Measurements from ENCODE around the gene SLC35E2B. TPM values are rescaled to one million over a fixed set of nuclear protein-coding genes. Genes with fewer than 3 reads are reported as not detected.

Gene SLC35E2B
- total and polyA plus RNA-seq, 2 of the 13 experiments (the other 11 are each of a cell fraction or from before 2014, with no cell fraction given) = 14.1 to 19.7 TPM

DNA sequence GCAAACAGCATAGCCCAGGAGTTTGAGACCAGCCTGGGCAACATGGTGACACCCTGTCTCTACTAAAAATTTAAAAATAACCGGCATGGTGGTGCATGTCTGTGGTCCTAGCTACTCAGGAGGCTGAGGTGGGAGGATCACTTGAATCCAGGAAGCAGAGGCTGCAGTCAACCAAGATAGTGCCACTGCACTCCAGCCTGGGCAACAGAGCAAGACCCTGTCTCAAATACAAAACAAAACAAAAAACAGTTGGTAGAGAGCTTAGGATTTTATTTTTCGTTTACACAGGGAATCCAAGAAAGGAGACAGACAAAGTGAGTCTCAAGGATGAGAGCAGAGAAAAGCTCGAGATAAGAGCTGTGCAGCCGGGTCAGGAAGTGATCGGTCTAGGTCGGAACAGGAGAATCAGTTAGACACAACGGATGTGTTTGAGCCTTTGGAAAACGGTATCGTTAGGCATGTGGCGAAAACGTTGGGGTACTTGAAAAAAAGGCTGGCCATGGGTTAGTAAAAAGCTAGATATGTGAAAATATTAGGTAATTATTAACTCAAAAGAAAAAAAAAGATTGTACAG is 79.0 kb downstream of the SLC35E2B start:
- no peak for TF ChIP-seq KDM5A (IDR thresholded peaks at IDR 0.05; ENCODE audit: borderline replicate concordance, low read length)
- TF ChIP-seq ZNF30 (CRISPR knock-in tag; IDR thresholded peaks at IDR 0.05) = no peak
- no peak for TF ChIP-seq ARNTL (CRISPR knock-in tag; IDR thresholded peaks at IDR 0.05)
- TF ChIP-seq ZBTB14 (CRISPR knock-in tag; IDR thresholded peaks at IDR 0.05) = no peak
- TF ChIP-seq SOX5 (CRISPR knock-in tag; IDR thresholded peaks at IDR 0.05; ENCODE audit: borderline replicate concordance) = no peak
- peak; percentile 70; the same call in 1 of the 2 replicates for TF ChIP-seq ZNF121 (CRISPR knock-in tag; IDR thresholded peaks at IDR 0.05)
- TF ChIP-seq HES4 (CRISPR knock-in tag; IDR thresholded peaks at IDR 0.05; ENCODE audit: borderline replicate concordance) = no peak
- TF ChIP-seq PRPF4 (IDR thresholded peaks at IDR 0.05; ENCODE audit: low read depth, low read length, poor library complexity, severe bottlenecking) = peak; percentile 21
- no peak for TF ChIP-seq ZBTB1 (CRISPR knock-in tag; IDR thresholded peaks at IDR 0.05; ENCODE audit: borderline replicate concordance)
- no peak for TF ChIP-seq ZNF281 (CRISPR knock-in tag; IDR thresholded peaks at IDR 0.05; ENCODE audit: borderline replicate concordance)
- TF ChIP-seq ZBTB38 (CRISPR knock-in tag; IDR thresholded peaks at IDR 0.05) = peak; percentile 88
- FAIRE-seq (no peak), DNase-seq (ENCODE audit: low spot score) (no peak), ATAC-seq (no peak)
- H3K4me3 ChIP-seq (replicated peaks in 1 of 3; ENCODE audit: insufficient read depth in 1 of 3, low read depth in 2 of 3, low read length in 3 of 3) = peak overlapping the region; percentile 90 to 100 (median 98)
- peaks cover 46% of the 10 kb centered on the region for H3K4me1 ChIP-seq (ENCODE audit: insufficient read depth, low read length)
- BruUV-seq (replicated peaks) = no TSS peak
- peaks cover 1 to 14% of the 10 kb centered on the region in 2 experiments; a peak in 2 of 5 replicates for H3K36me3 ChIP-seq (replicated peaks in 1 of 2; ENCODE audit: control insufficient read depth in 1 of 2, insufficient read depth in 2 of 2, low read length in 2 of 2)
- in situ Hi-C loops (cut with HindIII; ENCODE audit: extremely low pct_ligation_motif_present, low pct_unique_long_range_greater_than_20kb) = no loop called here
- peaks cover 8% of the 10 kb centered on the region; the same call in 1 of the 2 replicates for H4K20me1 ChIP-seq (ENCODE audit: insufficient read depth, low read length)
- peaks cover 18% of the 10 kb centered on the region for H3K79me2 ChIP-seq (ENCODE audit: insufficient read depth, low read length)
- peak overlapping the region; percentile 100 for H3K9ac ChIP-seq (ENCODE audit: insufficient read depth, low read depth, low read length)
- POLR2A ChIA-PET = interaction anchor here (1.1 to 3.3 kb wide), 6 partner anchors 10 to 40 kb away, joined by 3 to 29 read pairs (median 10); no protein-coding TSS in a partner anchor
- H2AFZ ChIP-seq (ENCODE audit: low read length) = no peak overlapping the region
- H3K27me3 ChIP-seq (ENCODE audit: control insufficient read depth in 1 of 2, insufficient read depth in 2 of 2, low read length in 2 of 2) = no peaks in the 10 kb centered on the region; a peak in 2 of 5 replicates
- no peaks in the 10 kb centered on the region for H3K9me3 ChIP-seq (ENCODE audit: low read length)
- intact Hi-C loops (cut with micrococcal nuclease; ENCODE audit: unreplicated experiment) = loop anchor here (5.0 kb wide), 1 partner anchor 36 kb away; no protein-coding TSS in a partner anchor
- peak overlapping the region; percentile 82 for H3K4me2 ChIP-seq (ENCODE audit: low read depth, low read length)
- H3K27ac ChIP-seq (ENCODE audit: extremely low read length, insufficient read depth, low read length) = peak overlapping the region; percentile 99
- WGBS (ENCODE audit: low lambda C conversion rate) = 77% methylated on average over 11 of the region's 11 CpGs
- CTCF ChIA-PET (ENCODE audit: low intra/inter-chr PET ratio, low total read pairs) = no interaction called here

All from HepG2 (cell line).